SK-N-MC (cell line): ENCODE data around the gene CSTF2T.

Experiments
- DNase-seq: peaks from one replicate; pipeline ENCODE4 v3.0.0-alpha.2; 2011; ENCODE audit warnings: low read depth, low spot score
- H3K27ac ChIP-seq: fragments of 200-600 bp; sonication (generic); 2 replicates; pipeline ENCODE4 v1.5.1; 2016; ENCODE audit warnings: mixed run types
- H3K36me3 ChIP-seq: fragments of 200-600 bp; sonication (generic); 2 replicates; pipeline ENCODE4 v1.6.1; 2017; ENCODE audit warnings: antibody characterized with exemption, low read length, mixed read lengths; ENCODE audit not compliant: insufficient read depth
- H3K4me3 ChIP-seq: fragments of 200-600 bp; sonication (generic); 2 replicates; pipeline ENCODE4 v1.5.1; 2016
- H3K9ac ChIP-seq: fragments of 200-600 bp; sonication (generic); 2 replicates; pipeline ENCODE4 v1.8.0; 2017; ENCODE audit warnings: mixed run types, mixed read lengths; ENCODE audit not compliant: insufficient read length
- H3K9me3 ChIP-seq: fragments of 200-600 bp; sonication (generic); 2 replicates; pipeline ENCODE4 v1.6.1; 2017; ENCODE audit warnings: low read depth, mild to moderate bottlenecking, antibody characterized with exemption, low read length, moderate library complexity, mixed read lengths
- EZH2 ChIP-seq: fragments of 200-600 bp; sonication (generic); IDR thresholded peaks from one replicate; pipeline ENCODE4 v1.6.1; 2017; ENCODE audit warnings: antibody characterized with exemption
- FOXP2 ChIP-seq: optimal IDR thresholded peaks from 2 replicates; pipeline ENCODE3; 2011; ENCODE audit warnings: mild to moderate bottlenecking, moderate library complexity; ENCODE audit not compliant: insufficient read depth; ENCODE audit errors: extremely low read length, control extremely low read depth
- POLR2AphosphoS5 ChIP-seq: IDR thresholded peaks from 2 replicates; pipeline ENCODE4 v1.6.1; 2012; ENCODE audit warnings: mild to moderate bottlenecking, low read depth, low read length, borderline replicate concordance

The CSTF2T gene

GRCh38 chr10:51667678-51668335 is 31.6 kb downstream of the CSTF2T start:
- no peak for DNase-seq
- no peak overlapping the region for H3K9ac ChIP-seq
- TF ChIP-seq EZH2 = no peak
- TF ChIP-seq POLR2AphosphoS5 = no peak
- no peak for TF ChIP-seq FOXP2
- H3K9me3 ChIP-seq = no peaks in the 10 kb centered on the region
- no peaks in the 10 kb centered on the region for H3K36me3 ChIP-seq
- H3K4me3 ChIP-seq = no peak overlapping the region
- no peak overlapping the region for H3K27ac ChIP-seq

DNA sequence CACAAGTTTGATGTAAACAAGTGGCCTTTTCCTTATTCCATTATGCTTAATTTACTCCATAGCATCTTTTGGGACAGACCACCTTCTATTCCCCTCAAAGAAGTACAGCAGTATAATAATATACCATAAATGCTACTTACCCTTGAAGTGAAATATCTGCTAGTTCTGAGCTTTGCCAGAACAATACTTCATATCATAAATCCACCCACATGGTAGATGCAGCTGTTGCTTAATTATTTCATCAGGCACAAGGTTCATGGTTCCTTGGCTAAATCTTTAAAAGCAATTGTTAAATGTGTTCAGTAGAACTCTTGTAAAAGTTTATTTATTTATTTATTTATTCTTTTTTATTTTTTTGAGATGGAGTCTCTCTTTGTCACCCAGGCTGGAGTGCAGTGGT is 32.9 kb downstream of the CSTF2T start:
- no peak for DNase-seq
- no peak overlapping the region for H3K9ac ChIP-seq
- H3K4me3 ChIP-seq = no peak overlapping the region
- H3K9me3 ChIP-seq = no peaks in the 10 kb centered on the region
- no peaks in the 10 kb centered on the region for H3K36me3 ChIP-seq
- H3K27ac ChIP-seq = no peak overlapping the region
- TF ChIP-seq POLR2AphosphoS5 (no peak), EZH2 (no peak), FOXP2 (no peak)

GRCh38 chr10:51663086-51663485 is 36.3 kb downstream of the CSTF2T start:
- no peak for DNase-seq
- no peak overlapping the region for H3K9ac ChIP-seq
- H3K27ac ChIP-seq = no peak overlapping the region
- no peaks in the 10 kb centered on the region for H3K9me3 ChIP-seq
- no peaks in the 10 kb centered on the region for H3K36me3 ChIP-seq
- no peak overlapping the region for H3K4me3 ChIP-seq
- TF ChIP-seq POLR2AphosphoS5 = no peak
- TF ChIP-seq EZH2 = no peak
- TF ChIP-seq FOXP2 = no peak

DNA sequence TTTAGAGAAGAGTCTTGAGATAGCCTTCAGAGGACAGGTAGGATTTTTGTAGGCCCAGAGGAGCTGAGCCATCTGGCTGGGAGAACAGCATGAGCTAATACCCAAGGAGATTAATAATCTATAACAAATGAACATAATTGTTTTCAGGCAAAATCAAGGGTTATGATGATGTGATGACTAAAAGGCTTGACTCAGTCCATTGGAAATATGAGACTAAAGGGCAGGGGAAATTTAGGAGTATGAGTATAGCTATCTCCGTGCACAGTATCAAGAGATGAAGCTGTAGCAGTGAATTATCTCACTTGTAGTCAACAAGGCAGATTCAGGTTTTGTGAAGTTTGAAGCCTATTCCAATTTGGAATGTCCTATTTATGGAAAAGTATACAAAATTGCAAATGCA is 40.1 kb downstream of the CSTF2T start:
- H3K36me3 ChIP-seq = no peaks in the 10 kb centered on the region

DNA sequence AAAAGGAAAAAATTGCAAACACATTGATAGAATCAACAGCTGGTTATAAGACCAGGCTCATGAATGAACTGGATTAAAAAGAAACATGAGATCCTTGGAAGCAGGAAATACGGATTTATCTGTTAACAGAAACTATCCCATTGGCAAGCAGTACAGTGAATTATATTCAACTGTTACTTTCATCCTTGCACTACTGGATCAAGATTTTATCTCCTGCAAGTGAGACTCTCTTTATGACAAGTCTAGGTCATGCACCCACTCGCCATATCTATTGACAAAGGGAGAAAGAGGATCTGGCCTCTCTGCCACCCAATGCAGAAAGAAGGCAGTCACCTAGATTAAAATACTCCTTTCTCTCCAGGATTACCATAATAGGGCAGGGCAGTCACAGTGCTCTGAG is 41.4 kb downstream of the CSTF2T start:
- no peaks in the 10 kb centered on the region for H3K9me3 ChIP-seq
- H3K4me3 ChIP-seq = no peak overlapping the region
- H3K9ac ChIP-seq = no peak overlapping the region
- H3K27ac ChIP-seq = no peak overlapping the region
- no peak for DNase-seq
- H3K36me3 ChIP-seq = no peaks in the 10 kb centered on the region
- TF ChIP-seq EZH2 (no peak), FOXP2 (no peak), POLR2AphosphoS5 (no peak)

More for the DNA sequence above, 40.1 kb downstream of the CSTF2T start:
- TF ChIP-seq POLR2AphosphoS5 = no peak
- no peak for TF ChIP-seq FOXP2
- no peak for TF ChIP-seq EZH2
- no peak overlapping the region for H3K9ac ChIP-seq
- no peak for DNase-seq
- no peak overlapping the region for H3K27ac ChIP-seq
- H3K9me3 ChIP-seq = no peaks in the 10 kb centered on the region
- no peak overlapping the region for H3K4me3 ChIP-seq

GRCh38 chr10:51656503-51656902 is 42.9 kb downstream of the CSTF2T start:
- Histone ChIP-seq H3K9ac (no peak overlapping the region), H3K4me3 (no peak overlapping the region), H3K27ac (no peak overlapping the region), H3K36me3 (no peaks in the 10 kb centered on the region), H3K9me3 (no peaks in the 10 kb centered on the region)
- TF ChIP-seq EZH2 = no peak
- TF ChIP-seq FOXP2 = no peak
- no peak for TF ChIP-seq POLR2AphosphoS5
- DNase-seq = no peak

DNA sequence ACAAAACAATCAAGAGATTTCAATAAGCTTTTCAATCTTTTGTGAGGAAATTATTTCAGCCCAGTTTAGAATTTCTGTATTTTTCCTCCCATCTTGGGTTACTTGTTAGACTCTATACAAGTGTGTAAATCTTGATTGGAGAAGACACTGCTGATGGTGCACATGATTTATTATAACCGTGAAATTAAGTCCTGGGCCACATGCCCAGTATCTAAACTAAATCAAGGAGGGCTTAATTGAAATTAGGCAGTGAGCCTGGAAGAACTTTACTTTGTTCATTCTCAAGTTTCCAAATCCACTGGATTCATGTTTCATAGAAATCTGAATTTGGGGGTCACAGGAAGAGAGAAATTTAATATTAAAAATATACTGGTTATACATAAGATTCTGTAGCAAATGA is 44.5 kb downstream of the CSTF2T start:
- H3K36me3 ChIP-seq = no peaks in the 10 kb centered on the region
- no peak overlapping the region for H3K4me3 ChIP-seq
- no peak for DNase-seq
- no peak overlapping the region; the same call in 1 of the 2 replicates for H3K27ac ChIP-seq
- no peaks in the 10 kb centered on the region for H3K9me3 ChIP-seq
- no peak overlapping the region for H3K9ac ChIP-seq
- TF ChIP-seq EZH2 = no peak
- no peak for TF ChIP-seq POLR2AphosphoS5
- no peak for TF ChIP-seq FOXP2

DNA sequence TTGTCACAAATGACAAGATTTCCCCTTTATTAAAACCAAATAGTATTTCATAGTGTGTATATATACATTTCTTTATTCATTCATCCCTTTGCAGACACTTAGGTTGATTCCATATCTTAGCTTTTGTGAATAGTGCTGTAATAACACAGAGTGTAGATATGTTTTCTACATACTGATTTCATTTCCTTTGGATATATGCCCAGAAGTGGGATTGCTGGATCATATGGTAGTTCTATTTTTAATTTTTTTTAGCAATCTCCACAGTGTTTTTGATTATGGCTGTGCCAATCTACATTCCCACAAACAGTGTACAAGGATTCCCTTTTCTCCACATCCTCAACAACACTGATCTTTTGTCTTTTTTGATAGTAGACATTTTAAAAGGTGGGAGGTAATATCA is 46.4 kb downstream of the CSTF2T start:
- no peaks in the 10 kb centered on the region for H3K36me3 ChIP-seq
- H3K4me3 ChIP-seq = no peak overlapping the region
- no peak for DNase-seq
- H3K9me3 ChIP-seq = no peaks in the 10 kb centered on the region
- no peak overlapping the region for H3K9ac ChIP-seq
- TF ChIP-seq EZH2 (no peak), POLR2AphosphoS5 (no peak), FOXP2 (no peak)
- no peak overlapping the region for H3K27ac ChIP-seq

GRCh38 chr10:51651063-51651462 is 48.3 kb downstream of the CSTF2T start:
- no peak for DNase-seq
- no peak for TF ChIP-seq FOXP2
- TF ChIP-seq POLR2AphosphoS5 = no peak
- no peak for TF ChIP-seq EZH2
- H3K27ac ChIP-seq = no peak overlapping the region

More at GRCh38 chr10:51651063-51651462, 48.3 kb downstream of the CSTF2T start:
- H3K4me3 ChIP-seq = no peak overlapping the region
- H3K9me3 ChIP-seq = no peaks in the 10 kb centered on the region
- no peaks in the 10 kb centered on the region for H3K36me3 ChIP-seq
- no peak overlapping the region for H3K9ac ChIP-seq
